ENCODE results near the gene KBTBD13.

DNA sequence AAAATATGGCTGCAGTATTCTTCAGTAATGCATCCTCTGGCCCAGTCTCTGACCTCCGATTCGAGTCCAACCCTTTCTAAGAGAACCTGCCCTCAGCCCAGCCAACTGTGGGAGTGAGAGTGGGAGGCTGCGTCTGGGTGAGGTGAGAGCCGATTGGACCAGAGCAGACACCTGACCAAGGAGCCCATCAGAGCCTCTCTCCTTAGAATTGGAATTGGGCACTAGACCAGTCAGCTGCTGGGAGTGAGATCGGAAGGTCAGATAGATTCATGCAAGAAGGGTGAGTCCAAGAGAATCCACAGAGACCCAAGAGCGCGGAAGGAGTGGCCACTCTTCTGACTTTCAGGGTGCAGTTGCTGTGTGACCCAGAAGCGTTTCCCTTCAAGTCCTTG, 19.0 kb upstream of the KBTBD13 start:
- no peak for TF ChIP-seq POLR2A (IDR thresholded peaks at IDR 0.05)
- TF ChIP-seq, protein P1, sequence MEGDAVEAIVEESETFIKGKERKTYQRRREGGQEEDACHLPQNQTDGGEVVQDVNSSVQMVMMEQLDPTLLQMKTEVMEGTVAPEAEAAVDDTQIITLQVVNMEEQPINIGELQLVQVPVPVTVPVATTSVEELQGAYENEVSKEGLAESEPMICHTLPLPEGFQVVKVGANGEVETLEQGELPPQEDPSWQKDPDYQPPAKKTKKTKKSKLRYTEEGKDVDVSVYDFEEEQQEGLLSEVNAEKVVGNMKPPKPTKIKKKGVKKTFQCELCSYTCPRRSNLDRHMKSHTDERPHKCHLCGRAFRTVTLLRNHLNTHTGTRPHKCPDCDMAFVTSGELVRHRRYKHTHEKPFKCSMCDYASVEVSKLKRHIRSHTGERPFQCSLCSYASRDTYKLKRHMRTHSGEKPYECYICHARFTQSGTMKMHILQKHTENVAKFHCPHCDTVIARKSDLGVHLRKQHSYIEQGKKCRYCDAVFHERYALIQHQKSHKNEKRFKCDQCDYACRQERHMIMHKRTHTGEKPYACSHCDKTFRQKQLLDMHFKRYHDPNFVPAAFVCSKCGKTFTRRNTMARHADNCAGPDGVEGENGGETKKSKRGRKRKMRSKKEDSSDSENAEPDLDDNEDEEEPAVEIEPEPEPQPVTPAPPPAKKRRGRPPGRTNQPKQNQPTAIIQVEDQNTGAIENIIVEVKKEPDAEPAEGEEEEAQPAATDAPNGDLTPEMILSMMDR (IDR thresholded peaks at IDR 0.05) = no peak

Measured in heart left ventricle (tissue), 13 donors.